Muscle layer of duodenum (tissue), 2 donors: Measurements from ENCODE around the gene GAD1.
A peak's percentile ranks its signal among the peaks of the same experiment; 100 is the strongest.

Experiments used
- H3K27ac ChIP-seq: one replicate; pipeline ENCODE4 v1.7.0; 2013; ENCODE audit warnings: mild to moderate bottlenecking, low read length
- H3K27me3 ChIP-seq: one replicate; pipeline ENCODE4 v1.7.0; 2013; ENCODE audit warnings: low read depth, mild to moderate bottlenecking, control low read depth, low read length
- H3K36me3 ChIP-seq, 2 donors: one replicate each; pipeline ENCODE4 v1.7.0; 2013; ENCODE audit warnings: low read length in 2 of 2, control low read depth in 1 of 2, mild to moderate bottlenecking in 1 of 2; ENCODE audit not compliant: insufficient read depth in 2 of 2, control insufficient read depth in 1 of 2
- H3K4me1 ChIP-seq, 2 donors: one replicate each; pipeline ENCODE4 v1.7.0; 2013; ENCODE audit warnings: low read length in 2 of 2, mild to moderate bottlenecking in 2 of 2, control low read depth in 1 of 2, moderate library complexity in 1 of 2; ENCODE audit not compliant: insufficient read depth in 2 of 2, control insufficient read depth in 1 of 2
- H3K4me3 ChIP-seq, 2 donors: one replicate each; pipeline ENCODE4 v1.7.0; 2013; ENCODE audit warnings: low read length in 2 of 2, low read depth in 1 of 2, mild to moderate bottlenecking in 1 of 2
- H3K9me3 ChIP-seq, 2 donors: one replicate each; pipeline ENCODE4 v1.7.0; 2013; ENCODE audit warnings: low read length in 2 of 2, control low read depth in 1 of 2, mild to moderate bottlenecking in 1 of 2; ENCODE audit not compliant: control insufficient read depth in 1 of 2
- donor health status: healthy.

GAD1 gene

DNA sequence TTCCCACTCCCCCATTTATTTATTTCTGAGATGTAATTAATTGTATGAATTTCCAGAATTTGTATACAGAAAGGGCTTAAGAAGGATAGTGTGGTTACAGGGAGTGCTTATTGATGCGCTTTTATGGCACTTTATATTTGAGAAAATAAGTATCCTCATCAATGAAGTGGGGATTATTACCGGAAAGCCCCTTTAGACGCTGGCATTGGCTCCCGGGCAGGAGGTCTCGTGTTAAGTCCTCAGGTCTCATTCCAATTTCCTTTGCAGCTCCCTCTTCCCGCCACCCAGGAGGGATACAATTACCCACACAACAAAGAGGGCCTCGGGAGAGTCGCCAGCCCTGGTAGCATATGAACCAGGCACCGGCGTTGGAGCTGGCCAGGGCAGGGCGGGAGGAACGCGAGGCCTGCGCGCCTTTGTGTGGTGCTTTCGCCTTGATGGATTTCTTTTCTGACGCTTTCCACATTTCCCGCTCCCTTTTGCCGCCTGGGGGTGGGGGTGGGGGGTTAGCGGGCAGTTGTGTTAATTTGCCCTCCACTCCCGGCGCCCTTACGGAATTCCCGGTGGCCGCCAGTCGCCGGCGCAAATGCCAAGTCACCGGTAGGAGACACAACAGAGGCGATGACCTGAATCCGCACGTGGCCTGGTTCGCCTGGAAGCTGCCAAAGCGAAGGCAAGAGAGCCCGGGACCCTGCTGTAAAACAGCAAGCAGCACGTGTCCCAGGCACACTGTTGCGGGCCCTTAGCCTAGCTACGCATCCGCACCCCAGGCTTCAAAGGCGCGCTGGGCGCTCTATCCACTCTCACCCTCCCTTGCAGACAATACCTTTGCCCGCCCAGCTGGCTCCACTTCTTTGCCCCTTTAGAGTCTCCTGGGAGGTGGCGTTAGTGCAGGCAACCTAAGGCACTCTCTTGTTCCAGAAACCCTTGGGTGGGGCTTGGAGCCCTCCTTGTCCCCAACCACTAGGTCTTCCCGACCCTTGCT, 3.3 kb downstream of the GAD1 start:
- Histone ChIP-seq H3K4me3 (peak overlapping the region; percentile 49 to 56), H3K27me3 (peaks cover 80% of the 10 kb centered on the region), H3K27ac (no peak overlapping the region), H3K36me3 (no peaks in the 10 kb centered on the region), H3K4me1 (peaks cover 17 to 82% of the 10 kb centered on the region in 2 donors), H3K9me3 (peaks cover 0 to 9% of the 10 kb centered on the region in 2 donors)

DNA sequence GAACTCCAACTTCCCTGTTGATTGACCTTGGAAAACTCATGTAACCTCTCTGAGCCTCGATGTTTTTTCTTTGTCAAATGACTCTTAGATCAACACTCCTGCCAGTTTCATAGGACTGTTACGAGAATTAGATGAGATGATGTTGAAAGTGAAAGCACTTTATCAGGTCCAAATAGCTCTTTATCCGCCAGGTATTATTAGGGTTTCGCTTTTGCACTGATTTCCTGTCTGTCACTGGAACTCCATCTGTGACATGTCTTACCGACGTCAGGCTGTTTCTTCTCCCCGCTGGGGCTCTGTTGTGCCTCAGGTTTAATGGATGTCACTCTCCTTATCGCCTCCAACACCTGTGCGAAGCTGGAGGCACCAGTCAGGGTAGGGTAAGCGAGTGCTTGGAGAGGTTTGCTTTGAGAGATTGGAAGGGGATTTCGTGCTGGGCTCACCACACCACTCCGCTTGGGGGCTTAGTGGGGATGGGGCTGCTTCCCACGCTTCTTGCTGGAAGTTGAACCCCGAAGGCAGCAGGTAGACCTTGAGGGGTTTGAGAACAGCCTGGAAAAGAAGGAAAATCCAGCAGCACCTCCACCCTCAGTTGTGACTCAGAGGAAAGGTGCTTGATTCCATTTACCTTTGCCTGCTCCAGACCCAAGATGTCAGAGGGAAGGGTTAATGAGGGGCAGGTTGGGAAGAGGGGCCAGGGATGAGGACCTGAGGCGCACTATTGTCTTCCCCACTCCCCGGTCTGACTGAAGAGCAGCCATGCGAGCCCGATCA, 4.3 kb downstream of the GAD1 start:
- H3K27ac ChIP-seq: no peak overlapping the region
- H3K4me1 ChIP-seq: peaks cover 15 to 73% of the 10 kb centered on the region in 2 donors
- H3K27me3 ChIP-seq: peaks cover 71% of the 10 kb centered on the region
- peaks cover 0 to 9% of the 10 kb centered on the region in 2 donors for H3K9me3 ChIP-seq
- H3K36me3 ChIP-seq: no peaks in the 10 kb centered on the region
- H3K4me3 ChIP-seq: peak overlapping the region; percentile 49 to 56

DNA sequence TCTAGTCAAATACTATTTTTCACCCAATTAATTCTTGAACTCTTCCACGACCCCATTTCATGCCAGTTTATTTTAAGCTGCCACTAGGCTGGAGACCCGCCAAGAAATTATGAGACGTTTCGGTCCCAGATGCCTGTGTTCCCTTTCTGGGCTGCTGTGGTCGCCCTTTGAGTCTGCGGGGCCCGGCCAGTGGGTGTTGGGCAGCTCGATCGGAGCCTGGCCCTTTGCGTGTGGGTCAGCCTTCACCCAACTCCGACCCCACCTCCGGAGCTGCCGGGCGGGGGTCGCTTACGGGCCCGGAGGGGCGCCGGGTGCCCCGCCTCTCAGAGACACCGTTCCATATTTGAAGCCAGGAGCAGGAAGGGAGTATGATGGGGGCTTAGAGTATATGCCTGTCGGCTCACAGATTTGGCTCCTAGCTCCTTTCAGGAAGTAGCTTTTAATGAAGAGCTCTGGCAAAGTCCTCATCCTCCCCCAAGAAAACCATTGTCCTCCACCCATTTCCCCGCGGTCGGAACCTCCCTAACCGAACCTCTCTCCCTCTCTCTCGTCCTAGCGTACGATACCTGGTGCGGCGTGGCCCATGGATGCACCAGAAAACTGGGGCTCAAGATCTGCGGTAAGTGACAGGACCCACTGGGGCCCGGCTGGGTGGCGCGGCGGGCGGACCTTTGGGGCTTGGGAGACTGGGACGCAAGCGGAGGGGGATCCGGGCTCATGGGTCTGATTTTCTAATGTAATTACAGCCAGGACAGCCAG, 5.0 kb downstream of the GAD1 start:
- H3K27ac ChIP-seq: no peak overlapping the region
- peaks cover 0 to 9% of the 10 kb centered on the region in 2 donors for H3K9me3 ChIP-seq
- no peaks in the 10 kb centered on the region for H3K36me3 ChIP-seq
- H3K4me3 ChIP-seq: peak overlapping the region in 1 of 2 donors; percentile 56
- H3K4me1 ChIP-seq: peaks cover 10 to 66% of the 10 kb centered on the region in 2 donors
- H3K27me3 ChIP-seq: peaks cover 64% of the 10 kb centered on the region

DNA sequence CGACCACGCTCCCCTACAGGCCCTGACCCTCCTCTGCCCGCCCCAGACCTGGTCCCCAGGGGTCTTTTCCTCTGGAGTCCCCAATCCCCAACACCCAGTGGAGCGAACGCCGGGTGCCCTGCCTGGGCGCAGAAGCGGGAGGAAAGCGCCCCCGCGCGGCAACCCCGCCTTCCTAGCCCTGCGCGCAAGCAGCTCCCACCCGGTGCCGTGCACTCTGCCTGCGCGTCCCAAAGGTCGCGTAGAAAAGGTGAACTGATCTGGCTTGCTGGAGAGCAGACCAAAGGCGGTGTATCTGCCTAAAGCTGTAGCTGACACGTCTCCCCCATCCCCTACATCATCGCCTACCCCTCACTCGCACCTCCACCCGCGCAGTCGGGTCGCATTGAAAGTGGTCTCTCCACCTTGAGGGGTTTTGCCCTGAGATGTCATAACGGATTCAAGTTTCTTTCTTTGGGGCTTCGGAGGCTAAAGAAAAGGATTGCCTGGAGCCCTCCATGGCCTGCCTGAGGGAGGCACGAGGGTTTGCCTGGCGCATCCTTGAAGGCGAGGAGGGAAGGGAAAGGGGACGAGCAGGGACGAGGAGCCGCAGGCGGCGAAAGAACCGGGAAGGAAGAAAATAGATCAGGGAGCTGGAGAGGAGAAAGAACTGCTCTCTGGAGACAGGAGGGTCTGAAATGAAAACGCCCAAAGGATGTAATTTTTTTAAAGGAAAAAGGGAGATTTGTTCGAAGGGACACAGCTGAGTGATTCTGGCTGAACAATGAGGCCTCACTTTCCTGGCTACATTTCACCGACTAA, 5.8 kb downstream of the GAD1 start:
- H3K4me3 ChIP-seq: peak overlapping the region in 1 of 2 donors; percentile 56
- peaks cover 61% of the 10 kb centered on the region for H3K27me3 ChIP-seq
- no peak overlapping the region for H3K27ac ChIP-seq
- H3K36me3 ChIP-seq: no peaks in the 10 kb centered on the region
- H3K9me3 ChIP-seq: peaks cover 0 to 9% of the 10 kb centered on the region in 2 donors
- peaks cover 10 to 58% of the 10 kb centered on the region in 2 donors for H3K4me1 ChIP-seq

DNA sequence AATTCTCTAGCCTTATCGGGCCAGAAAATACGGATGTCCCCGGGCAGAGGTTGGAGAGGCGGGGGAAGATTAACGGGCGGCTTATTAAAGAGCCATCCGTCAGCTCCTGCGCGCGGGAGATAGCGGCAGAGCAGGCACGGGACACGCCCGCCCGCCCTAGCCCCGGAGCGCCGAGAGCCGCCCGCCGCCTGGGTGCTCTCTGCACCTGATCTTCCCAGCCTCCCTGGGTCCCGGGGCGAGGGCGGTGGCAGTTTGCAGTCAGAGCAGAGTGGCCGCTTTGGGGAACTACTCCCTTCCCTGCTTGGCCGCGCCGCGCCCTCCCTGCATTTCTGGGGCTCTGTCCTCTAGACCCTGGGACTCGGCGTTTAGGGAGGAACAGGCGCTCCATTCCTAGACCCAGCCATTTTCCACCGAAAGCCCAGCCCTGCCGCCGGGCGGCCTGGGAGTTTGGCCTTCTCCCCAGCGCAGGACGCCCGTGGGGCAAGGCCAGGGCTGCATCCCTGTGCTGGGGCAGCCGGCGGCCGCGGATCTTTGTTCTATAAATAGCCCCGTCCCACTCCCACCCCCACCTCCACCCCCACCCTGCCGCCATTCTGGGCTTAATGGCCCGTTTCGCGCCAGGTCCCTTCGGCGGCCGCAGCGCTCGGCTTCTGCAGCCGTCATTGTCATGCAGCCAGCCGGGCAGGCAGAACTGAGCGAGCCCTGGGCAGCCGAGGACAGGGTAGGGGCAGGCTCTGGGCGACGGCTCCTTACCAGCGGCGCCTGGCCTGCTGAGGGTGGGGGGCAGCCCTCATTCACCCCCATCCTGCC, 6.6 kb downstream of the GAD1 start:
- Histone ChIP-seq H3K27me3 (peaks cover 56% of the 10 kb centered on the region), H3K36me3 (no peaks in the 10 kb centered on the region), H3K4me3 (peak overlapping the region in 1 of 2 donors; percentile 56), H3K27ac (no peak overlapping the region), H3K9me3 (peaks cover 0 to 9% of the 10 kb centered on the region in 2 donors), H3K4me1 (peaks cover 10 to 50% of the 10 kb centered on the region in 2 donors)

DNA sequence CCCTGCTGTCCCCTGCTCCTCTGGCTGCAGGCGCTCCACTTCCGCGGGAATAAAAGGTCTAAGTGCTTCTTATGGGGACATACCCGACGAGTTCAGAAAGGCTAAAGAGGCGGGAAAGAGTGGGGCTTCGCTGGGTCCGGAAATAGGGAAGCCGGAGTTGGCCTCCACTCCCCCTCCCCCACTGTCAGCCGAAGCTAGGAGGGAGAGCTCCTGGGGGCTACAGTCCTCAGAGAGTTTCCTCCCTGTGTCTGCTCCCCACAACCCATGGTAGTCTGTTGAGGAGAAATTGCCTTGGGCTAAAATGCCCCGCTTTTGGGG, 7.2 kb downstream of the GAD1 start:
- Histone ChIP-seq H3K9me3 (peaks cover 0 to 9% of the 10 kb centered on the region in 2 donors), H3K27me3 (peaks cover 50% of the 10 kb centered on the region), H3K36me3 (no peaks in the 10 kb centered on the region), H3K27ac (no peak overlapping the region), H3K4me3 (peak overlapping the region in 1 of 2 donors; percentile 56), H3K4me1 (peaks cover 10 to 44% of the 10 kb centered on the region in 2 donors)

DNA sequence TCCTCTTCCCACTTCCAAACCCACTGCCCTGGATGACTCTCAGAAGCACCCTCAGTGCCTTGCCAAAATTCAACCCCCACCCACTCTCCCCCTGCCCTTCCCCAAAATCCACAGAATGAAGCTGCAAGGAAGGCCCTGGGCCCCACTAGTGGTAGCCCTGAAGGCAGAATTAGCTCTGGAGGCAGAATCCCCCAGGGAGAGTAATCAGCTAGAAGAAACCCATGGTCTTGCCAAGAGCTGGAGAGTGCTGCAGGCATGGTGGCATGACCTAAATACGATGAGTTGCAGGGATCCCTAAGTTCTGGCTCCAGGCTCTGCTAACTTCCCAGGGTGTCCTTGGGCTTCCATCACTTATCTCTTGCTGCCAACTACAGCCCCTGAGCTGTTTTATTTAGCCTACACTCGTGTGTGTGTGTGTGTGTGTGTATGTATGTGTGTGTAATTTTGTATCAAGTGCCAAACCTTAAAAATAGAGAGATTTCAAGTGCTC, 7.9 kb downstream of the GAD1 start:
- Histone ChIP-seq H3K27ac (no peak overlapping the region), H3K9me3 (peaks cover 0 to 9% of the 10 kb centered on the region in 2 donors), H3K36me3 (no peaks in the 10 kb centered on the region), H3K27me3 (peaks cover 44% of the 10 kb centered on the region), H3K4me1 (peaks cover 10 to 42% of the 10 kb centered on the region in 2 donors), H3K4me3 (no peak overlapping the region)

DNA sequence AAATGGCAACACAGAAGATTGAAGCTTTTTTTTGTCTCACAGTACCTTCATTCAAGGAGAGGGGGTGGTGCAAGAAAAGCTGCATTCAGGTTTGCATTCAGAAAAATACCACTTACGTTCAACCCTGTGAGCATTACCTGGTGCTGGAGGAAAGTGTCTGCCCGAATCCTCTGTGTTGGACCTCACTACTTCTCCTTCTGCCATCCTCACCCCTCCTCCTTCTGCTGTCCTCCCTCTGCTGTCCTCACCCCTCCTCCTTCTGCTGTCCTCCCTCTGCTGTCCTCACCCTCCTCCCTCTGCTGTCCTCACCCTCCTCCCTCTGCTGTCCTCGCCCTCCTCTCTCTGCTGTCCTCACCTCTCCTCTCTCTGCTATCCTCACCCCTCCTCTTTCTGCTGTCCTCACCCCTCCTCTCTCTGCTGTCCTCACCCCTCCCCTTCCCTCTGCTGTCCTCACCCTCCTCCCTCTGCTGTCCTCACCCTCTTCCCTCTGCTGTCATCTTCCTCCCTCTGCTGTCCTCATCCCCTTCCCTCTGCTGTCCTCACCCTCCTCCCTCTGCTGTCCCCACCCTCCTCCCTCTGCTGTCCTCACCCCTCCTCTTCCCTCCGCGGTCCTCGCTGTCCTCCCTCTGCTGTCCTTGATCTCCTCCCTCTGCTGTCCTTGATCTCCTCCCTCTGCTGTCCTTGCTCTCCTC, 11.3 kb downstream of the GAD1 start:
- Histone ChIP-seq H3K36me3 (no peaks in the 10 kb centered on the region), H3K27me3 (peaks cover 10% of the 10 kb centered on the region), H3K4me1 (peaks cover 0 to 8% of the 10 kb centered on the region in 2 donors), H3K4me3 (no peak overlapping the region), H3K27ac (no peak overlapping the region), H3K9me3 (no peaks in the 10 kb centered on the region)

DNA sequence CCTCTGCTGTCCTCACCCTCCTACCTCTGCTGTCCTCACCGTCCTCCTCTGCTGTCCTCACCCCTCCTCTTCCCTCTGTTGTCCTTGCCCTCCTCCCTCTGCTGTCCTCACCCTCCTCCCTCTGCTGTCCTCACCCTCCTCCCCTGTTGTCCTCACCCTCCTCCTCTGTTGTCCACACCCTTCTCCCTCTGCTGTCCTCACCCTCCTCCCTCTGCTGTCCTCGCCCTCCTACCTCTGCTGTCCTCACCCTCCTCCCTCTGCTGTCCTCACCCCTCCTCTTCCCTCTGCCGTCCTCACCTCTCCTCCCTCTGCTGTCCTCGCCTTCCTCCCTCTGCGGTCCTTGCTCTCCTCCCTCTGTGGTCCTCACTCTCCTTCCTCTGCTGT, 11.8 kb downstream of the GAD1 start:
- peaks cover 9% of the 10 kb centered on the region for H3K27me3 ChIP-seq

More for the DNA sequence above, 11.8 kb downstream of the GAD1 start:
- no peak overlapping the region for H3K4me3 ChIP-seq
- no peak overlapping the region for H3K27ac ChIP-seq
- no peaks in the 10 kb centered on the region for H3K36me3 ChIP-seq
- H3K4me1 ChIP-seq: peaks cover 0 to 4% of the 10 kb centered on the region in 2 donors
- no peaks in the 10 kb centered on the region for H3K9me3 ChIP-seq
